GM19351 (cell line): ENCODE data around the gene MCEMP1.
A peak's percentile ranks its signal among the peaks of the same experiment; 100 is the strongest.

ENCODE experiments used
- ATAC-seq: cut with Tn5 transposase; IDR thresholded peaks from one replicate; pipeline ENCODE4 v1.9.1; 2021; ENCODE audit warnings: mild to moderate bottlenecking, moderate library complexity; ENCODE audit not compliant: unreplicated experiment

MCEMP1 gene, protein sequence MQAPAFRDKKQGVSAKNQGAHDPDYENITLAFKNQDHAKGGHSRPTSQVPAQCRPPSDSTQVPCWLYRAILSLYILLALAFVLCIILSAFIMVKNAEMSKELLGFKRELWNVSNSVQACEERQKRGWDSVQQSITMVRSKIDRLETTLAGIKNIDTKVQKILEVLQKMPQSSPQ

DNA sequence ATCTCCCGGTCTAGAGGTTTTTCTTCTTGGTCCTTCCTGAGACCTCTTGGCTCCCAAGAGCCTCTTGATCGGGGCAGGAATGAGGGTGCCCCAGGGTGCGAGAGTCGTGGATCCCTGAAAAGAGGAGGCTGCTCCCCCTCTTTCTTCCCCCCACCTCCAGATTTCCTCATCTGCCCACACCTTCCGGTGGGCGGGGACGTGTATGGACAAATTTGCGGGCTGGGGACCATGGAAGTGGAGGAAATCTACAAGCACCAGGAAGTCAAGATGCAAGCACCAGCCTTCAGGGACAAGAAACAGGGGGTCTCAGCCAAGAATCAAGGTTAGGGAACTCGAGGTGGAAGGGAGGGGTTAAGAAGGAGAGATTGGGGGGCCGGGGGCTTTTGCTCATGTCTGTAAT, at the start of gene MCEMP1:
TSS of gene MCEMP1 (plus strand) at position 237 of the 400 bp plus-strand sequence. CDS start at position 268, 31 bp downstream.
- ATAC-seq = no peak

DNA sequence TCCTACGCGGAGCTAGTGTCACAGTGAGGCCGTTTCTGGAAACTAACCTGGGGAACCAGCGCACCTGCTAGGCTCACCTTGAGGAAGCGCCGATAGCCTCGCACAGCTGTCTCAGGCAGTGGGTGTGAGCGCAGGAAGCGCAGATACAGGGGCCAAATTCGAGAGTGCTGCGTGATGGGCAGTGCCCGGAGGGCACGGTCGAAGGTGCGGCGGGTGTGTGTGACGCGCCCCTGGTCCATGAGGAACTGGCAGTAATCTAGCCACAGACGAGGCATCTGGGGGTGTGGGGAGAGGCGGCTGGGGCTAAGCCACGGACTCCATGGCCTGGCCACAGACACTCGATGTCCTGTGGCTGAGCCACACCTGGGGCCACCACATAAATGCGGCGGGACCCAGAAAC, 49.7 kb upstream of the MCEMP1 start:
- no peak for ATAC-seq

DNA sequence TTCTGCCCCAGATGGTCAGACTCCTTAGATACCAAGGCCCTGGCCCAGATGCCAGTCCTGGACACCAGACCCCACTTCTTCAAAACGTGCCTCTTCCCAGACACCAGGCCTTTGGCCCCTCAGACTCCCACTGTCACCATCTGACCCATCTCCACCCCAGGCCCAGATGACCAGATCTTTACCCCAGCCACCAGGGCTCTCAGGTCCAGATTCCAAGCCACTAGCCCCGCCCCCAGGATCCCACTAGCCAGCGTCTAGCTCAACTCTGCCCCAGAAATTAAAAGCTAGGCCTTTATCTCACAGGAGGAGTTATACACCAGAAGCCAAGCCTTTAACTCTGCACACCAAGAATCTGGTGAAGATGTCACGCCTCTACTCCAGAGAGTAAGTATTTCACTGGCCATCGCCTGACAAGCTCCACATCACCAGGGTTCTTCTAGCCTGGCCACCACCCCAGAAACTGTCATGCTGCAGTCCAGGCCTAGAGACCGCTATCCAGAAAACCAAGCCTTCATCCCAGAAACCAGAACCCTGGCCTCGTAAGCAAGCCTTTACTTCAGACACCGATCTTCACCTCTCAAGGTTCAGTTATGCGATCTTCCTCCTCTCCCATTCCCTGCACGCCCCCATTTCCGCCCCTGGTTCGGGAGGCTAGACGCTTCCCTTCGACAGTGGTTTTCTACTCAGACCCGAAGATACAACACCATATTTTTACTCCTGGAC, 48.1 kb upstream of the MCEMP1 start:
- no peak for ATAC-seq

DNA sequence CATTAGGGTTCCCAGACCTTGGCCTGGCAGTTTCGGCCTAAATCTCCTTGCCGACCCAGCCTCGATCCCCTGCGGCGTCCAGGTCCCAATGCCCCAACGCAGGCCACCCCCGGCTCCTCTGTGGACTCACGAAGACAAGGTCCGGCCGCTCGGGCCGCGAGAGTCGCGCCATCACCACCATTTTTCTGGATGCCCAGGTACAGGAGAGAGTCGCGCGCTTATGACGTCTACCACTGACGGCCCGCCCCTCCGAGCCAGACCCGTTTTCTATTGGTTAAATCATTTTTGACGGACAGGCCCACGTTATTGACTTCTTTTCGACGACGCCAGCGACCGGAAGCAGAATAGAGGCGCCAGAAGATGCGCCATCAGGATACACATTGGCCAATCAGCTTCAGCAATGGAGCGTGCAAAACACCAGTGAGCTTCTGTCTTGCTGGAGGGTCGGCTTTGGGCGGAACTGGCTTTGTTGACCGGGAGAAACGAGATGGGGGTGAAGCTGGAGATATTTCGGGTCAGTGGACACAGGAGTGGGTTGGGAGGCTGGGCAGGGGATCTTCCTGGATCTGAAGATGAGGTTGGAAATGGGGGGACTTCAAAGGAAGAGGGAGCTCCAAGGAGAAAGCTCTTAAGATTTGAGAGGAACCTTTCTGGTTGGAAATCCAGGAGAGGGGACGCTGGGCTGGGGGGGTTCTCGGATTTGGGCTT, 47.4 kb upstream of the MCEMP1 start, which contains the start of the genes PET100 and XAB2:
TSS of gene PET100 (plus strand) at position 447 of the 708 bp plus-strand sequence. CDS start at position 488, 41 bp downstream.
TSS of gene XAB2 (minus strand) at position 199 of the 708 bp plus-strand sequence. CDS start at position 181, 18 bp downstream.
- ATAC-seq = peak; percentile 98

DNA sequence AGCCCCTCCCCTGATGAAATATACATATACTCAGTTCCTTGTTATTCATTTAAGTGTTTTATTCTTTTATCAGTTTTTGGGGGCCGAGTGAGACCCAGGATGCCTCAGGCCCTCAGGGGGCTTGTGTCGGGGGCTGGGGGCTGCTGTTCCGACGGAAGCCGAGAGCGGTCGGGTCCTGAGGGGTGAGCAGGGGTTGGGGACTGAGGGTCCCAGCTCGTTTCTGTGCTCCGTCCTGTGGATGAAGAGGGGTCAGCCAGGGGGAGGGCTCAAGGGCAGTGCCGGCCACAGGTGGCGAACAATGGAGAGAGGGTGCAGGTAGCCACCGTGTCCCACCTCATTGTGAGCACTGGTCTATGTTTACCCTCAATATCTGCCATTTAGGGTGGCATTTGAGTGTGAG, 45.3 kb upstream of the MCEMP1 start:
- no peak for ATAC-seq

DNA sequence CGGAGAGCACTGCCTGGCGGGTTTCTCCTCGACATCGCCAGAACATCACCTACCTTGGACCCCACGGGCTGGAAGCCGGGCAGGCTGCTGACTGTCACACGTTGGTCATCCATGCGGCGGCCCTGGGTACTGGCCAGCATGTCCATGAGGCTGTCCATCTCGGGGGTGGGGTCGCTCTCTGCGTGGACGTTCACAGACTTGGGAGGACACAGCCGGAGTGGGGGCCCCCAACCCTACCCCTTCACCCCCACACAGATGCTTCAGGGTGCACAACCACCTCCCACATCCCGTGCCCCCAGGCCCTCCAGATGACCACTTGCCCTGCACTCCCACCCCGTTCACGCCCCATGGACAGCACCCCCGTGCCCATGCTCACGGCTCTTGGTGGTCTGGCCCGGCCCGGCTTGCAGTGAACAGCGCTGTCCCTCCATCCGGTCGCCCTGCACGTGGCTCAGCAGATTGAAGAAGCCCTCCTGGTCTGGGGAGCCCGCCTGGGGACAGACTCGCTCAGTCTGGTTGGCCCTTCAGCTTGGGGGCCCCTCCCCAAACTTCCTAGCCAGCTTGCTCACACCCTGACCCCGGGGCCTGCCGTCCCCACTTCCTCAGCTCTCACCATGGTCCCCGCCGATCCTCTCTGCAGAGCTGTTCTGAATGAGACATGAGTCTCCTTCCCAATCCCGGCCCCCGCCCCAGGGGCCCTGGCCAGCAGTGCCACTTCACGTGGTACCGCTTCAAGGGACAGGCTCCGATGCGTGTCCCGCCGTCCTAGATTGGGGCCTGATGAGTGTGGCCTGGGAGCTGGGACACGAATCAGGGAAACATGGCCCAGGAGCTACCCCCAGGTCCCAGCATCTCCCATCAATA, 44.3 kb upstream of the MCEMP1 start:
- no peak for ATAC-seq

DNA sequence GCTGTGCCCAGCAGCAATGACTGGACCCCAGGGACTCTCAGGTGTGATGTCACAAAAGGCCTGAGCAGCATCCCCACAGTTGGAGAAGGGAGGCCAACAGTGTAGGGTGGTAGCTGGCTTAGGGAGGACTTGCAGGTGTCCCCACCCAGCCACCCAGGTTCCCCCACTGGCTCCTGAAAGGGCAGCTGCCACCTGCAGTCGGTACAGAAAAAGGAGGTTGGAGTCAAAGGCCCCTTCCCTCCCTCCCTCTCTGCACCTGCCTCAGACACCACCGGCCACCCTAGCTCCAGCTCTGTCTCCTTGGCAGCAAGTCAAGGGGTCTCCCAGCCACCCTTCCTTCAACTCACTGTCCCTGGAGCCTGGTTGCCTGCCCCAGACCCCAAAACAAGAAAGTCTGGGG, 43.2 kb upstream of the MCEMP1 start, which contains the start of gene PCP2:
TSS of gene PCP2 (minus strand) at position 22 of the 400 bp plus-strand sequence. CDS start 262 bp downstream, outside the sequence.
- ATAC-seq = no peak

DNA sequence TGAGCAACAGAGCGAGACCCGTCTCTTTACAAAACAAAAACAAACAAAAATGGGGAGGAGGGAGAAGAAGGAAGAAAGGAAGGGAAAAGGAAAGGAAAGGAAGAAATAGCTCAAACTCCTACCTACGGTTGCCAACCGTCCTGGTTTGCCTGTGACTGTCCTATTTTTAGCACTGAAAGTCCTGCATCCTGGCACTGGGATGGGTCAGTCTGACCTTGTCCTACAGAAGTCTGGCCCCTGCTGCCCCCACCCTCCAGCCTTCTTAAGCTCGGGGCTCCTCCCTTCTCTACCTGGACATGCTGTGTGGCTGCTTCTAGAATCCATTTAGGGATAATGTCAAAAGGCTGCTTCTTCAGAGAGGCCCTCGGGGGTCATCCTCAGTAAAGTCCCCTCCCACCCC, 41.2 kb upstream of the MCEMP1 start:
- no peak for ATAC-seq

DNA sequence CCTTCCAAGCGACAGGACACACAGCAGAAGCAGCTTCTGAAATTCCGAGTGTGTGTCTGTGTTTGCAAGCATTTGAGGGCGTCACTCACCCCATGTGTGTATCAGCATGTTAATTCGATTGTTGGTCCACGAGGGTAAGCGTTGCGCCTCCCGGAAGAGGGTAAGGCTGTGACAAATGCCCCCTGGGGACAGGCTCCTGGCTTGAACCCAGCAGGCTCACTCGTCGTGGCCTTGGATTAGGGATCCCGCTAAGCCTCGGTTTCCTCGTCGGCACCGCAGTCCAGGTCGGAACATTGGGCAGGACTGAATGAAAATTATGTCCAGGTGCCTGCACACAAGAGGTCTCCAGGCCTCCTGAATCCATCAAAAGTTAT, 40.6 kb upstream of the MCEMP1 start:
- no peak for ATAC-seq

DNA sequence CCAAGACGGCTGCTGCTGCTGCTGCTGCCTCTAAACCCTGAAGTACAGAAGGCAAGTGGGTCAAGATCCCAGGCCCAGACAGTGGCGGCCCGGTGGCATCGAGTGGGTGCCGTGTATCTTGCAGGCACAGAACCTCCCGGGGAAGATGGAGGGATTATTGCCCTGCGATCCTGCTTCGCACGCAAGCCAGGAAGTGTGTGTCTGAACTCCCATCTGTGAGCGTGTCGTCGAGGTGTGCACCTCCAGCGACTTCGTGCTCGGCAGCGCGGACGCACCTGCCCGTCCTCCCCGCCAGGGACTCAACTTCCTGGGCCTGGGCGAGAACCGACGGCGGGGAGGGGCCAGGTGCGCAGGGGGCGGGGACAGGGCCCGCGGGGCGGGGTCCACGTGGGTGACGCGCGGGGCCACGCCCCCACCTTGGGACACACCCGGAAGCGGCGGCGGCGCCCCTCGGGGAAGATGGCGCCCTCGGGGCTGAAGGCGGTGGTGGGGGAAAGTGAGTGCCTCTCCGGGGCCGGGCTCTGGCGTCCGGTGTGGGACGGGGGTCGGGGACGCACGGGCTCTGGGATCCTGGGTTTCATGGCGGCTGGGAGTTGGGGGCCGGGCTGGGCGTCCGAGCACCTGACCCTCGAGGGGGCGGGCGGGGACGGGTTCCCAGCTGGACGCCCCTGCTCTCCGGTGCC, 40.1 kb upstream of the MCEMP1 start, which contains the start of gene STXBP2:
TSS of gene STXBP2 (plus strand) at position 420 of the 683 bp plus-strand sequence. CDS start at position 460, 40 bp downstream.
- ATAC-seq = peak; percentile 69

DNA sequence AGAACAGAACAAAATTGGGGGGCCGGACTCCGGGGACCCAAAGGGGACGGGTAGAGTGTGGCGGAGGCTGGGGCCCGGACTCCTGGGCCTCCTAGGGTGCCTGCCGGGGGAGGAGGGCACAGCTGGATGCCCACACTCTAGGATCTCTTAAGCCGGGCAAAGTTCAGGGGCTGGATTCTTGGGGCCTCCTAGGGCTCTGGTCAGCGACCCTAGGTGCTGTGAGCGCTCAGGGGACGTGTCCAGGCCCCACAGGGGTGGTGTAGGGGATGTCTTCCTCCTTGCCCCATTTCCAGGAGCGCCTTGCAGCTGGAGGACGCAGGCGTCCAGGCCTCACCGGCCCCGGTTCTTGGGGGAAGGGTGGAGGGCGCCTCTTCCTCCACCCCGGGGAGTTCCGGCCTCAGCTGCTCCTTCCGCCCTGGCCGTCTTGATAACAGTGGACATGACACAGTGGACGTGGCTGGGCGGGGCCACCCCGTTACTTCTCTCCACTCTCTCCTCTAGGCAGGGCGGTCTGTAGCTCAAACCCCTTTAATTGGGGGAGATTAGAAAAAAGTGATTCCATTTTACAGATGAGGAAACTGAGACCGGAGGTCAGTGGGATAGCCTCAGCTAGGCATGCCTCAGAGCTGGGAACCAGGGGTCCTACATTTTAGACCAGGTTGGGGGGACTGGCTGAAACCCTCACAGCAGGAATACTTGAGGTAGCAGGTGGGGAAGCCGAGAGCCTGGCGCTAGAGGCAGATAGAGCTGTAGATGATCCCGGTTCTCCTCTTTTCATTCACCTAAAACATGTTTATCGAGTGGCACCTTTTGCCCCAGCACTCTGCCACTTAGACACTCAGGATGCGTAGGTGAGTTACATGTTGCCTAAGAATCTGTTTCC, 39.3 kb upstream of the MCEMP1 start:
- no peak for ATAC-seq

DNA sequence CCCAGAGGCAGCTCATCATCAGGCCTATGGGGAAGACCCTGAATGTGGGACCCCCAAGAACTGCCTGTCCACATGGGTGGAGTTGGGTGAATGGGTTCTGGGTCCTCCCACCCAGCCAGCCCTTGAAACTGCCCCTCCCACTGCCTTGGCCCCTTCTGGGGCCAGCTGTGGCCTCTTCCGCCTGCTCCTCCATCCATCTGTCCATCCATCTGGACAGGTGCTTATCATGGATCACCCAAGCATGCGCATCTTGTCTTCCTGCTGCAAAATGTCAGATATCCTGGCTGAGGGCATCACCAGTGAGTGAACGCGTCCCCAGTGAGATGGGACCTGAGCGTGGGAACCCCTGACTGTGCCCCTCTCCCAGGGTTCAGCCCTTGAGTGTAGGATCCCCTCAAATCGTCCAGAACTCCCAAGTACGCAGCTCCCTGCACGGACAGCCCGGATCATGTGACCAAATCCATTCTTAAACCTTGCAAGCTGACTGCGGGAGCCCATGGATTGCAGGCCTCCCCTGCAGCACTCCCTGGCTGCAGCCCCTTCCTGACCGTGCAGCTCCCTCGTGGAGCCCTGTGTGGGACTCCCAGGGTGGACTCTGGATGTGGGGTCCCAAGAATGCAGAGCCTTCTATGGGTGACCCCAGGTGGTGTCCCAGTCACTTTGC, 38.0 kb upstream of the MCEMP1 start:
- no peak for ATAC-seq

DNA sequence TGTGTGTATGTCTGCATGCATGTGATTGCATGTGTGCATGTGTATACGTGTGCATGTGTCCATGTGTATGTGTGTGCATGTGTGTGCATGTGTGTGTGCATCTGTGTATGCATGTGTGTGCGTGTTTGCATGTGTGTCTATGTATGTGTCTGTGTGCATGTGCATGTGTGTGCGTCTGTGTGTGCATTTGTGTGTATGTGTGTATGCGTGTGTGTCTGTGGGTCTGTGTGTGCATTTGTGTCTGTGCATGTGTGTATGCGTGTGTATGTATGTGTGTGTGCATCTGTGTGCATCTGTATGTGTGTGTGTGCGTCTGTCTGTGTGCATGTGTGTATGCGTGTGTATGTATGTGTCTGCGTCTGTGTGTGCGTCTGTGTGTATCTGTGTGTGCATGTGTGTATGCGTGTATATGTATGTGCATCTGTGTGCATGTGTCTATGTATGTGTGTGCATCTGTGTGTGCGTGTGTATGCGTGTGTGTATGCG, 37.0 kb upstream of the MCEMP1 start:
- no peak for ATAC-seq

DNA sequence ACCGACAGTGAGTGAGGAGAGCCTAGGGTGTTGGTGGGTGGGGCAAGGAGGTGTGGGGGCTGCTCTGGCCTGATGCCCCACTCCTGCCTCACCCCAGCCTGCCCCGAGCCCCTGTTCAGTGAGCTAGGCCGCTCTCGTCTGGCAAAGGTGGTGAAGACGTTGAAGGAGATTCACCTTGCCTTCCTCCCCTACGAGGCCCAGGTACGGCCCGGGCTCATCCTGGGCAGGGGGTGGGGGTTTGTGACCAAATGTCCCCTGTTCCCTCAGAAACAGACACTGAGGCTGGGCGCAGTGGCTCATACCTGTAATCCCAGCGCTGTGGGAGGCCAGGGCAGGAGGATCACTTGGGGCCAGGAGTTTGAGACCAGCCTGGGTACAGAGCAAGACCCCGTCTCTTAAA, 36.1 kb upstream of the MCEMP1 start:
- no peak for ATAC-seq

DNA sequence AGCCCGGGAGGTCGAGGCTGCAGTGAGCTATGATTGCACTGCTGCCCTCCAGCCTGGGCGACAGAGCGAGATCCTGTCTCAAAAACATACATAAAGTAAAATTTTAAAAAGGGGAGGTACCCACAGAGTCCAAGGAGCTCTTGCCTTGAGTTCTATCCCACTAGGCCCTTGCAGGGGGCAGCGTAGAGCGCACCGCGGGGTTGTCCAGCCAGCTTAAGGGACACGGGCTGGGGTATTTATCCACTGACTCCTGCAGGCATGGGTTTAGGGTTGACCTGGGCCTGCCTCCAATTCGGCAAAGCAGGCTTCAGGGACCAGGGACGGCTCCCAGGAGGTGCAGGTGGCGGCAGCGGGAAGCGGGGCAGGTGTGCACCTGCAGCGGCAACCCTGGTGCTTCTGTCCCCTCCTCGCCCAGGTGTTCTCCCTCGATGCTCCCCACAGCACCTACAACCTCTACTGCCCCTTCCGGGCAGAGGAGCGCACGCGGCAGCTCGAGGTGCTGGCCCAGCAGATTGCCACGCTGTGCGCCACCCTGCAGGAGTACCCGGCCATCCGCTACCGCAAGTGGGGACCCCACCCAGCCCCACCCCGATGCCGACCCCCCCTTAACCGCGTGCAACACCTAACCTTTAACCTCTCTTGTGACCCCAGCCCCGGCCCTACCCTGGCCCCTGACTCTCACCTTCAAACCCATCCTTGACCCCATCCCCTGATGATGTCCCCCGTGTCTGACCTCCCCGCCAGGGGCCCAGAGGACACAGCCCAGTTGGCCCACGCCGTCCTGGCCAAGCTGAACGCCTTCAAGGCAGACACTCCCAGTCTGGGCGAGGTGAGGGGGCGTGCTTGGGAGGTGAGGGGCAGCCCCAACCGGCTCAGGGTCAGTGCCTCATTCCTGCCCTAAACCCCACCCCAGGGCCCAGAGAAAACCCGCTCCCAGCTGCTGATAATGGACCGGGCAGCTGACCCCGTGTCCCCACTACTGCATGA, 35.3 kb upstream of the MCEMP1 start:
- ATAC-seq = no peak

DNA sequence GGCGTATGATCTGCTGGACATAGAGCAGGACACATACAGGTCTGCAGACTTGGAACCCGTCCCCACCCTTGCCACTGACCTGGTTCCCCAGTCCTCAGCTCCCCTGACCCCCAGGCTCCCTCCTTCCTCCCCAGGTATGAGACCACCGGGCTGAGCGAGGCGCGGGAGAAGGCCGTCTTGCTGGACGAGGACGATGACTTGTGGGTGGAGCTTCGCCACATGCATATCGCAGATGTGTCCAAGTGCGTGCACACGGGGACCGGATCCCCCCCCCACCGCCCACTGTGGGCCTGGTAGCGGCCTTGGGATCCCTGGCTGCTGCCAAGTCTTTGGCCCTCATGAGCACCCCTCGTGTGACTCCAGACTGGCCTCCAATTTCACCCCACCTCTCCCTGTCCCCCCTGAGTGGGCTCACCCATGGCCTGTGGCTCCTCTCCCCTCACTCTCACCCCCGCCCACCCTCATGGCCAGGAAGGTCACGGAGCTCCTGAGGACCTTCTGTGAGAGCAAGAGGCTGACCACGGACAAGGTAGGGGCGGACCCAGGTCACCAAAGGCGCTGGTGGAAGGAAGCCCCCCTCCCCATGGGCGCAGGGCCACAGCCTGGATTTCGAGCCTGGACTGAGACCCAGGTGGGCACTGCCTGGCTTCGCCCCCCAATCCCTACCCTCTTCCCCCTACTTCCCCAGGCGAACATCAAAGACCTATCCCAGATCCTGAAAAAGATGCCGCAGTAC, 34.4 kb upstream of the MCEMP1 start:
- ATAC-seq = no peak

DNA sequence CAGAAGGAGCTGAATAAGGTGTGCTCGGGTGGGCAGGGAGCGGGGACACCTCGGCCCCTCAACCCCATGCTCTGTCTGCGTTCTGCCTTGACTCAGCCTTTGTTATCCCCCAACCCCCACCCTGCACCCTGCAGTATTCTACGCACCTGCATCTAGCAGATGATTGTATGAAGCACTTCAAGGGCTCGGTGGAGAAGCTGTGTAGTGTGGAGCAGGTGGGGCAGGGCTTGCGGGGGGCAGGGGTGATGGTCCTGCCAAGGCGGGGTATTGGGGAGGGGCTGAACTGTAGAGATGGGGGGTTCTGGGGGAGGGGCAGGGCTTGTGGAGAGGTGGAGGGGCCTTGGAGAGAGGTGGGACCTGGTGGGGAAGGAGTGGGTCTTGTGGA, 33.9 kb upstream of the MCEMP1 start:
- ATAC-seq = no peak
